HepG2 (cell line): ENCODE measurements around the gene DNMT3A. TPM values are rescaled to one million over a fixed set of nuclear protein-coding genes. Genes with fewer than 3 reads are reported as not detected.

Experiments
- AGO2 ChIP-seq: fragments of 200-400 bp; formaldehyde crosslinking; optimal IDR thresholded peaks from 2 replicates; pipeline ENCODE3; 2017; ENCODE audit warnings: mild to moderate bottlenecking, low read depth, low read length, moderate library complexity
- KLF15 ChIP-seq: sonication (generic); formaldehyde crosslinking; IDR thresholded peaks from 2 replicates; pipeline ENCODE4 v1.8.1; 2023; ENCODE audit warnings: borderline replicate concordance, mild to moderate bottlenecking, inconsistent platforms, missing genetic modification reagents, mixed read lengths
- SMAD1 ChIP-seq: sonication (generic); formaldehyde crosslinking; IDR thresholded peaks from 2 replicates; pipeline ENCODE4 v1.4.0; 2020; ENCODE audit warnings: missing genetic modification reagents, low read depth, mild to moderate bottlenecking, borderline replicate concordance
- SP4 ChIP-seq: sonication (generic); formaldehyde crosslinking; IDR thresholded peaks from 2 replicates; pipeline ENCODE4 v1.8.1; 2023; ENCODE audit warnings: mild to moderate bottlenecking, missing genetic modification reagents
- TBP ChIP-seq: sonication (generic); formaldehyde crosslinking; IDR thresholded peaks from 2 replicates; pipeline ENCODE4 v1.5.0; 2020; ENCODE audit warnings: missing genetic modification reagents
- TCF12 ChIP-seq, 2 experiments: fragments of 450-650 bp in 1 of 2; sonication (generic) in 1 of 2; formaldehyde crosslinking in 1 of 2; IDR thresholded peaks; 2 replicates each; pipeline versions ENCODE4 v1.6.1 to v1.8.0; 2017 to 2022; ENCODE audit warnings: antibody characterized with exemption in 1 of 2, mild to moderate bottlenecking in 1 of 2, missing genetic modification reagents in 1 of 2, moderate library complexity in 1 of 2
- ZNF44 ChIP-seq: sonication (generic); formaldehyde crosslinking; IDR thresholded peaks from 2 replicates; pipeline ENCODE4 v1.5.1; 2020; ENCODE audit warnings: mild to moderate bottlenecking, missing genetic modification reagents
- ZNF646 ChIP-seq: sonication (generic); formaldehyde crosslinking; IDR thresholded peaks from 2 replicates; pipeline ENCODE4 v1.9.0; 2021; ENCODE audit warnings: mild to moderate bottlenecking, missing genetic modification reagents
- ZNF800 ChIP-seq: sonication (generic); formaldehyde crosslinking; IDR thresholded peaks from 2 replicates; pipeline ENCODE4 v1.4.0; 2020; ENCODE audit warnings: missing genetic modification reagents
- polyA plus RNA-seq, 8 experiments: library from polyadenylated mRNA; depleted of rRNA in 3 of 8; stranded (reverse) in 7 of 8; unstranded in 1 of 8; fragments of >200 nt; fragmentation: Illumina TruSeq in 4 of 8; extraction: Trizol in 4 of 8; gene quantifications; 2 replicates each; pipeline versions ENCODE4 v1.2.1 to v1.2.3, GENCODE V29; 2011 to 2016; ENCODE audit warnings: low read depth in 4 of 8, missing spikeins in 1 of 8, mixed read lengths in 1 of 8; ENCODE audit not compliant: insufficient read depth in 1 of 8
- total RNA-seq, 5 experiments: library from RNA; depleted of rRNA; stranded (reverse); fragments of >200 nt; fragmentation: Illumina TruSeq; extraction: Trizol; gene quantifications; 2 replicates each; pipeline ENCODE4 v1.2.3, GENCODE V29; 2016; ENCODE audit warnings: low read depth in 1 of 5
- TF ChIP-seq, protein P1 (sequence below): sonication (generic); formaldehyde crosslinking; IDR thresholded peaks from 2 replicates; pipeline ENCODE4 v1.4.0; 2020; ENCODE audit warnings: mild to moderate bottlenecking, missing genetic modification reagents

Gene DNMT3A
- total and polyA plus RNA-seq, 2 of the 13 experiments (the other 11 are each of a cell fraction or from before 2014, with no cell fraction given), result 14.7 to 29.1 TPM

GRCh38 chr2:25376750-25377621, 35.3 kb upstream of the DNMT3A start (continued):
- TF ChIP-seq TBP, result no peak
- TF ChIP-seq ZNF800 (CRISPR knock-in tag), result no peak
- TF ChIP-seq, protein P1, sequence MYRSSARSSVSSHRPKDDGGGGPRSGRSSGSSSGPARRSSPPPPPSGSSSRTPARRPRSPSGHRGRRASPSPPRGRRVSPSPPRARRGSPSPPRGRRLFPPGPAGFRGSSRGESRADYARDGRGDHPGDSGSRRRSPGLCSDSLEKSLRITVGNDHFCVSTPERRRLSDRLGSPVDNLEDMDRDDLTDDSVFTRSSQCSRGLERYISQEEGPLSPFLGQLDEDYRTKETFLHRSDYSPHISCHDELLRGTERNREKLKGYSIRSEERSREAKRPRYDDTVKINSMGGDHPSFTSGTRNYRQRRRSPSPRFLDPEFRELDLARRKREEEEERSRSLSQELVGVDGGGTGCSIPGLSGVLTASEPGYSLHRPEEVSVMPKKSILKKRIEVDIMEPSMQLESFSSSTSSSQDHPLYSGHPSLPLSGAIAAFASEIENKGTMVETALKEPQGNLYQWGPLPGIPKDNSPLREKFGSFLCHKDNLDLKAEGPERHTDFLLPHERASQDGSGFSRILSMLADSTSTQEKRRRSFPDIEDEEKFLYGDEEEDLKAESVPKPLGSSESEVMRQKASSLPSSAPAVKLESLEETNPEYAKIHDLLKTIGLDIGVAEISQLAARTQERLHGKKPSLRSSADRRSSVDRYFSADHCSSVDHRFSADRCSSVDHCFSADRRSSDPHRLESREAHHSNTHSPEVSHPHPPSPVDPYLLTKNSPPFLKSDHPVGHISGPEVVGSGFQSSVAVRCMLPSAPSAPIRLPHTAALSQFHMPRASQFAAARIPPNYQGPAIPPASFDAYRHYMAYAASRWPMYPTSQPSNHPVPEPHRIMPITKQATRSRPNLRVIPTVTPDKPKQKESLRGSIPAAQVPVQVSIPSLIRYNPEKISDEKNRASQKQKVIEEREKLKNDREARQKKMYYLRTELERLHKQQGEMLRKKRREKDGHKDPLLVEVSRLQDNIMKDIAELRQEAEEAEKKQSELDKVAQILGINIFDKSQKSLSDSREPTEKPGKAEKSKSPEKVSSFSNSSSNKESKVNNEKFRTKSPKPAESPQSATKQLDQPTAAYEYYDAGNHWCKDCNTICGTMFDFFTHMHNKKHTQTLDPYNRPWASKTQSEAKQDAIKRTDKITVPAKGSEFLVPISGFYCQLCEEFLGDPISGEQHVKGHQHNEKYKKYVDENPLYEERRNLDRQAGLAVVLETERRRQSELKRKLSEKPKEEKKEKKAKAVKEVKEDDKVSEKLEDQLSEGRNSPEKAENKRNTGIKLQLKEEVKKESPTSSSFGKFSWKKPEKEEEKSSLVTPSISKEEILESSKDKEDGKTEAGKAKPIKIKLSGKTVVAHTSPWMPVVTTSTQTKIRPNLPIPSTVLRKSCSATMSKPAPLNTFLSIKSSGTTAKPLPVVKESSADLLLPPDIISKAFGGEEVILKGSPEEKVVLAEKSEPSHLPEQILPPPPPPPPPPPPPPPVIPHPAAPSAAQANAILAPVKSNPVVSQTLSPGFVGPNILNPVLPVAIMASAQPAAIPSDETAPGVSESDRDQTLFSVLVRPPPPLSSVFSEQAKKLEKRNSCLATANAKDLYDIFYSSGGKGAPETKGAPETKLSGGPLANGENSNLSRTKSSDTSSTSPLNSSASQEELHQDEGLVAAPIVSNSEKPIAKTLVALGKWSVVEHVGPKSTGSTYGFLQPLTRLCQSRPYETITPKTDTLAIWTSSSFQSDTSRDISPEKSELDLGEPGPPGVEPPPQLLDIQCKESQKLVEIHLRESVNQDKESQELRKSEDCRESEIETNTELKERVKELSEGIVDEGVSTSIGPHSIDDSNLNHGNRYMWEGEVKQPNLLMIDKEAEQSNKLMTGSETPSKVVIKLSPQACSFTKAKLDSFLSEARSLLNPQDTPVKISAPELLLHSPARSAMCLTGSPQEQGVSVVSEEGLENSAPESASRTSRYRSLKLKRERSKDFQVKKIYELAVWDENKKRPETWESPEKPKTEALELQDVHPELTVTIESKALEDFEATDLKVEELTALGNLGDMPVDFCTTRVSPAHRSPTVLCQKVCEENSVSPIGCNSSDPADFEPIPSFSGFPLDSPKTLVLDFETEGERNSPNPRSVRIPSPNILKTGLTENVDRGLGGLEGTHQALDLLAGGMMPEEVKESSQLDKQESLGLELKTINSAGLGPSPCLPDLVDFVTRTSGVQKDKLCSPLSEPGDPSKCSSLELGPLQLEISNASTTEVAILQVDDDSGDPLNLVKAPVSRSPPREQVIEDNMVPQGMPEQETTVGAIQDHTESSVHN, result peak; percentile 84; the same call in 1 of the 2 replicates
- peak; percentile 66 for TF ChIP-seq SP4
- TF ChIP-seq KLF15, result 0 out of 2 replicates have a peak, but pooled peaks have one; percentile 16
- peak; percentile 84 for TF ChIP-seq AGO2
- TF ChIP-seq ZNF44 (CRISPR knock-in tag), result no peak
- no peak for TF ChIP-seq TCF12 (IDR thresholded peaks at IDR 0.05)
- TF ChIP-seq TCF12 (CRISPR knock-in tag; IDR thresholded peaks at IDR 0.05), result 0 out of 2 replicates have a peak, but pooled peaks have one; percentile 23
- TF ChIP-seq SMAD1, result no peak
- TF ChIP-seq ZNF646, result no peak
